Measurements from ENCODE around the gene MT1H.
A peak's percentile ranks its signal among the peaks of the same experiment; 100 is the strongest.
"Not testable (repeated sequence)": the region's sequence is repeated elsewhere in the genome, so short reads cannot be mapped to it uniquely, and the experiment has no call there.

The MT1H gene

DNA sequence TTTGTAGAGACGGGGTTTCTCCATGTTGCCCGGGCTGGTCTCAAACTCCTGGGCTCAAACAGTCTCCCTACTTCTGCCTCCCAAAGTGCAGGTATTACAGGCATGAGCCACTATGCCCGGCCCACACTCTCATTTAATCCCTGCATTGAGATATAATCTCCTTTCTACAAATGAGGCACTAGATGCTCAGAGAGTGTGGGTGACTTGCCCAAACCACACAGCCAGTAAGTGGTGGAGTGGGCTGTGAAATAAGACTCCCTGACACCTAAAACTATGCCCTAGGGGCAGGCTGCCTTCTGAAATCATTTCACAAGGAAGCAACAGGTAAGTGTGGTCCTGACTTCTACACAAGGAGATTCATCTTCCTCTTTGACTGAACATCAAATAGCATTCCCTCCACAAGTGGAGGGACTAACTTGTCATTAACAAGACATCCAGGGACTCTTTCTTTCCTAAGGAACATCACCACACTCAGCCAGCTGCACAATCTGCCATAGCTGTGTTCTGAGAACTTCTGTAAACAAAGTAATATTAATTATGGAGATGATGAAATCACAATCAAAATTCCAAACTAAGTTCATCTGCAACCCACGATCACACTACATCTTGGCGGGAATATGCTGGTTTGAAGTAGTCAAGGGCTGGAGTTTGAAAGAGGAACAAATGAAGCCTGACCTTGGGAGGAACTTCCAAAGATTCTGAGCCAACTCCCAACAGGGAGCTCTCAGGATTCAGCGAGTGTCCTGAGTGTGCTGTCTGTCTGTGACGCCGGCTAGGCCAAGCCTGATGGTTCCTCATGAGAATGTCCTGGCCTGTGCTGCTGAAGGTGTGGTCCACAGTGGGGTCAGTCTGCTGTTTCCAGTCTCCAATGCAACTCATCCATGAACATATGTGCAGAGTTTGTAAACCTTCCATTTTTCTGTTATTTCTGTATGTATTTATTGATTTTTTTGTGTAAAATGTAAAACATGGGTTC, 4.0 kb upstream of the MT1H start:
- DNase-seq, result not testable (repeated sequence)

DNA sequence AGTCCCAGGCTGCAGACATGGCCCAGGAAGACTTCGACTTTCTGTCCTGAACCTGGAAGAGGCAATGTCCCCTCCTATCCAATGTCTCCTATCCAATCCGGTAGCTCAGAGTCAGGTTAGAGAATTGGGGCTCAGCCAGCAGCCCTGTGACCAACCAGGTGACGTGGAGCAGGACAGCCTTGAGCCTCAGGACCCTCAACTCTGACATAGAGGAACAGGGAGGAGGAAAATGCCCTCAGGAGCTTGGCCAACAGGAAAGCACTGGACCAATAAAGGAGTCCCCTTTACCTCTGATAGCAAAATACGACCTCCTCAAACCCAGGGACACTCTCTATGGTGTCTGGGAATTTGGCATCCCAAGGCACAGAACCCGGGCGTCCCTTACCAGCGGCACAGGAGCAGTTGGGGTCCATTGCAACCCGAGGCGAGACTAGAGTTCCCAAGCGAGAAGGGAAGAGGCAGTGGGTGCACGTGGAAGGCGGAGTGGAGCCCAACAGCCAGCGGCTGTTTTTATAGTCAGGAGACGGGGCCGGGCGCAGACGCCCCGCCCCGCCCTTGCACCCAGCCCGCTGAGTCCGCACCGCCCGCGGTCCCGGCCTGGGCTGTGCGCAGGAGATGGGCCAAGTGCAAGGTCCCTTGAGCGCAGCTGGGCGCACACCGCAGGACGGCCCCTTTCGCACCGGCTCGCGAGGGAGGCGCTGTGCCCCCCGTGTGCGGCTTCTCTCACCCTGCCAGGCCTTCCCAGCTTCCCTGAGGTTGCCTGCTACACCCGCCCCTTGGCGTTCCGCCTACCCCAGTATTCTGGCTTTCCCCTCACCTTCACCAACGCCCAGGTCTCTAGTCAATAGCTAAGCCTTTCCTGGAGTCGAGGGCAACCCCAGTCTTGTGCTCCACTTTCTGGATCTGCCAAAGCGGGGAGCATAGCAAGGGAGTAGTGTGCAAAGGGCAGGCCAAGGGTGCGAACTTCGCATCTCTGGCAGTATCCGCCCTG, 1.7 kb upstream of the MT1H start, which contains the start of gene MT1G:
TSS of gene MT1G (minus strand) at position 485 of the 991 bp plus-strand sequence. CDS start at position 413, 72 bp downstream.
- no peak for DNase-seq

DNA sequence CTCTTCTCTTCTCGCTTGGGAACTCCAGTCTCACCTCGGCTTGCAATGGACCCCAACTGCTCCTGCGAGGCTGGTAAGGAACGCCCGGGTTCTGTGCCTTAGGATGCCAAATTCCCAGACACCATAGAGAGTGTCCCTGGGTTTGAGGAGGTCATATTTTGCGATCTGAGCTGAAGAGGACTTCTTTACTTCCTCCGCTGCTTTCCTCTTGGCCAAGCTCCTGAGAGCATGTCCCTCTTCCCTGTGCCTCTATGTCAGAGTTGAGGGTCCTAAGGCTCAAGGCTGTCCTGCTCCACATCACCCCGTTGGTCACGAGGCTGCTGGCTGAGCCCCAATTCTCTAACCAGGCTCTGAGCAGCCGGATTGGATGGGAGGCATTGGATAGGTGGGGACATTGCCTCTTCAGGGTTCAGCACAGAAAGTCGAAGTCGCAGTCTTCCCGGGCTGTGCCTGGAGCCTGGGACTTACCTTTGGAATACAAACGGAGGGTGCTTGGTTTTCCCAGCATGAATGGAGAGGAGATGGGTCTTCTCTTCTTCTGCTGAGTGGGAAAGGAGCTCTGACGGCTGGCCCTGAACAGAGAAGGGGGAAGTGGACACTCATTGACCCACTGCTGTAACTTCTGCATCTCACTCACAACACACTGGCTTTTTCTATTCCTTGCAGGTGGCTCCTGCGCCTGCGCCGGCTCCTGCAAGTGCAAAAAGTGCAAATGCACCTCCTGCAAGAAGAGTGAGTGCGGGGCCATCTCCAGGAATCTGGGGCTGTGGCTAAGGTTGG, 416 bp downstream of the MT1H start:
- no peak for DNase-seq

DNA sequence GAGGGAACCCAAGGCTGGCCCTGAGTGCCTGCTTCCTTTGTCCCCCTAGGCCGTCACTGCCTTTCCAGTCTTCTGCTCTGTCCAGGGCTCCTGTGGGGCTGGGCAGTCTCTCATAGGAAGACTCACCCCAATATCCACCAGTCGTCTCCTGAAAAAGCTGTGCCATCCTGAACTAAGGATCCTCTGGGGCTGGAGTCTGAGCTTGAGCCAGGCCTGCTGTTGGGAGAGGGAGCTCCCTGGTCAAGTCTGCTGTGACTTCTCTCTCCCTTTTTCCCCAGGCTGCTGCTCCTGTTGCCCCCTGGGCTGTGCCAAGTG, 963 bp downstream of the MT1H start:
- no peak for DNase-seq

DNA sequence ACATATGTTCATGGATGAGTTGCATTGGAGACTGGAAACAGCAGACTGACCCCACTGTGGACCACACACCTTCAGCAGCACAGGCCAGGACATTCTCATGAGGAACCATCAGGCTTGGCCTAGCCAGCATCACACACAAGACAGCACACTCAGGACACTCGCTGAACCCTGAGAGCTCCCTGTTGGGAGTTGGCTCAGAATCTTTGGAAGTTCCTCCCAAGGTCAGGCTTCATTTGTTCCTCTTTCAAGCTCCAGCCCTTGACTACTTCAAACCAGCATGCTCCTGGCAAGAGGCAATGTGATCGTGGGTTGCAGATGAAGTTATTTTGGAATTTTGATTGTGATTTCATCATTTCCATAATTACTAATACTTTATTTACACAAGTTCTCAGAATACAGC, 2.1 kb downstream of the MT1H start:
- DNase-seq, result not testable (repeated sequence)

DNA sequence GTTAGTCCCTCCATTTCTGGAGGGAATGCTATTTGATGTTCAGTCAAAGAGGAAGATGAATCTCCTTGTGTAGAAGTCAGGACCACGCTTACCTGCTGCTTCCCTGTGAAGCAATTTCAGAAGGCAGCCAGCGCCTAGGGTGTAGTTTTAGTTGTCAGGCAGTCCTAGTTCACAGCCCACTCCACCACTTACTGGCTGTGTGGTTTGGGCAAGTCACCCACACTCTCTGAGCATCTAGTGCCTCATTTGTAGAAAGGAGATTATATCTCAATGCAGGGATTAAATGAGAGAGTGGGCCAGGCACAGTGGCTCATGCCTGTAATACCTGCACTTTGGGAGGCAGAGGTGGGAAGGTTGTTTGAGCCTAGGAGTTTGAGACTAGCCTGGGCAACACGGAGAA, 2.6 kb downstream of the MT1H start:
- DNase-seq, result not testable (repeated sequence)

DNA sequence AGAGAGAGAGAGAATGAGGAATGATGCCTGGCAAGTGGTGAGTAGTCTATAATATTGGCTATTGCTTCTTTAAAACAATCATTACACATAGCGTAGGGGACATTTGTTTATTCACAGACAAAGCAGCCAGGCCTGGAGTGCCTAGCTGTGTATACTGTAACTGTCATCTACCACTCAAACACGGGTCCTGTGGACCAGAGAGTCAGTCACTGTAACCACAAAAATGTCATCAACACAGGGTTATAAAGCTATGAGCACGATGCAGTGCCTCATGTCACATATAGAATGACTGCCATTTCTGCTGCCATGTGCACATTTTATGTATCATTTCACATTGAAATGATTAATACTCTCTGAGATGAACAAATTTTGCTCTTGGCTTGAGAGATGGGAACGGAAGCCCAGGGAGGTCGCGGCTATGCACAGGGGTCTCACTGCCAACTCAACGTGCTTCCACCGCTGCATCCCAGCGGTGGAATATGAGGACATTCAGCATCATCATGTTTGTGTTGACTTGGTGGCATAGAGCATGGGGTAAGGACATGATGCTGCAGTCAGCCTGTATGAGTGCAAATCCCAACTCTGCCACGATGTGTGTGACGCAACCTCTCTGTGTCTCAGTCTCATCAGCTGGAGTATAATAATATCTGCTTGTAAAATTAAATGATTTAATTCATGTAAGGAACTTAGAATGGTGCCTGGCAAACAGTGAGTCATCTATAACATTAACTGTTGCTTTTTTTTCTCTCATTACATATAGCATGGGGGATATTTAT, 3.3 kb downstream of the MT1H start:
- DNase-seq, result no peak

DNA sequence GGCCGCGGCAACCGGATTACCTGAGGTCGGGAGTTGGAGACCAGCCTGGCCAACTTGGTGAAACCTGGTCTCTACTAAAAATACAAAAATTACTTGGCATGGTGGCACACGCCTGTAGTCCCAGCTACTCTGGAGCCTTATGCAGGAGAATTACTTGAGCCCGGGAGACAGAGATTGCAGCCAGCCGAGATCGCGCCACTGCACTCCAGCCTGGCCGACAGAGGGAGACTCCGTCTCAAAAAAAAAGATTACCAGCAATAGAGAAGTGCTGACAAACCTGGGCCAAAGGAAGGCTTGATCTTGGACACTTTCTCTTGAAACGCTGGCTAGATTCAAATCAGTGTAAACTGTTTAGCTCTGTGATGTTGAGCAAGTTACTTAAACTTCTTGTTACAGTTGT, 4.3 kb downstream of the MT1H start:
- DNase-seq, result no peak

DNA sequence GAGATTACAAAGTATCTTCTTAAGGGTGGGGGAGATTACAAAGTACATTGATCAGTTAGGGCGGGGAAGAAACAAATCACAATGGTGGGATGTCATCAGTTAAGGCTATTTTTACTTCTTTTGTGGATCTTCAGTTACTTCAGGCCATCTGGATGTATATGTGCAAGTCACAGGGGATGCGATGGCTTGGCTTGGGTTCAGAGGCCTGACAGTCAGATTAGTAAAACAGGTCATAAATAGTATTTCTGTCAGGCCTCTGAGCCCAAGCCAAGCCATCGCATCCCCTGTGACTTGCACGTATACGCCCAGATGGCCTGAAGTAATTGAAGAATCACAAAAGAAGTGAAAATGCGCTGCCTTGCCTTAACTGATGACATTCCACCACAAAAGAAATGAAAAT, 5.0 kb downstream of the MT1H start:
- DNase-seq, result not testable (repeated sequence)

DNA sequence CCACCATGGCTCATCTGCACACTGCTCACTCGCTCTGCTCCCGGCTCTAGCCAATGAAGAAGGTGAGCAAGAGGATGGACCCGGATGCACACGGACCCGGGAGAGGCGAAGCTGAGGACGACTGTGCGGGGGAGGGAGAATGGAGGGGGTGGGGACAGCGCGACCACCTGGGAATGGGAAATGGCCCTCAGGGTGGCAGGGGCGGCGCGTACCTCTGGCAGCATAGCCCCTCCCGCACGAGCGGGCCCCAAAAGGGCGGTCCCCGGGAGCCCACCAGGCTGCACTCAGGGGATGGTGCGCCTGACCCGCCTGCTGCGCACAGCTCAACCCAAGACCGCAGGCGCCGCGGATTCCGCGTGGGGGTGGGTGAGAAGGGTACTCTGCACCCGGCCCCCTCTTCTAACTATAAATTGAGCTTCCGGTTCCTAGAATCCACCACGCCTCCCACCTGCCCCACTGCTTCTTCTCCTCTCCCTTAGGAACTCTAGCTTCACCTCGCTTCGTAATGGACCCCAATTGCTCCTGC, 6.1 kb downstream of the MT1H start:
- no peak for DNase-seq

DNA sequence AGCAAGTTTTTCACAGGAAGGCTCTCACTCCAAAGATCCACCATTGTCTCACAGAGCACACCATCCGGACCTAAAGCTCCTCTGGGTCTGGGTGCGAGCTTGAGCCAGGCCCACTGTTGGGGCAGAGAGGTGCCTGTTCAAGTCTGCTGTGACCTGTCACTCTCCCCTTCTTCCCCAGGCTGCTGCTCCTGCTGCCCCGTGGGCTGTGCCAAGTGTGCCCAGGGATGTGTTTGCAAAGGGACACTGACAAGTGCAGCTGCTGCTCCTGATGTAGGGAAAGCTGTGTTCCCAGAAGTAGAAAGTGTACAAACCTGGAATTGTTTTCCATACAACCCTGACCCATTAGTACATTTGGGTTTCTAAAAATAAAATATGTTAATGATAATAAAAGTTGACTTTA, 7.9 kb downstream of the MT1H start:
- DNase-seq, result no peak

DNA sequence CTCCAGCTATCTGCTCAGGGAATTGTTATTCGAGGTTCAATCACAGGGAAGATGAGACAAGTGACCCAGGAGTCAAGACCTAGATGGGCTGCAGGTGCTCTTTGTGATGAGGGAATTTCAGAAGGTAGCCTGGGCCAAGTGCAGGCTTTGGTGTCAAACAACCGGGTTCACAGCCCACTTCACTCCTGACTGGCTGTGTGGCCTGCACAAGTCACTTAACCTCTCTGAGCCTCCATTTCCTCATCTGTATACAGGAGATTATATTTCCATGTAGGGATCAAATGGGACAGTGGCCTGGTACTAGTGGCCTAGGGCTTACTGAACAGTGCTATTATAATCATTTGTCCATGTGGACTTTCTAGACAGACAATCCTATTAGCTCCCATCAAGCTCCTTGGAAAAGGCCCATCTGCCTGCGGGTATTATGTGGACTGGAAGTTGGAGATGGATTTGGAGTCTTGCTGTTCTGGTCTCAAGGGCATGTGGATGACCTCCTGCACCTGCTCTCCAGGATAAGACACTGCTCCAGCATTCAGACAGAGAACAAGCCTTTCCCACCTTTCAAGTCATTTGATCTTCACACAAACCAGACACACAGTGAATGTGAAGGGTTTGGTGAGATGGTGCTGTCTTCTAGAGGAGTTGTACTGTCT, 9.6 kb downstream of the MT1H start:
- DNase-seq, result no peak

DNA sequence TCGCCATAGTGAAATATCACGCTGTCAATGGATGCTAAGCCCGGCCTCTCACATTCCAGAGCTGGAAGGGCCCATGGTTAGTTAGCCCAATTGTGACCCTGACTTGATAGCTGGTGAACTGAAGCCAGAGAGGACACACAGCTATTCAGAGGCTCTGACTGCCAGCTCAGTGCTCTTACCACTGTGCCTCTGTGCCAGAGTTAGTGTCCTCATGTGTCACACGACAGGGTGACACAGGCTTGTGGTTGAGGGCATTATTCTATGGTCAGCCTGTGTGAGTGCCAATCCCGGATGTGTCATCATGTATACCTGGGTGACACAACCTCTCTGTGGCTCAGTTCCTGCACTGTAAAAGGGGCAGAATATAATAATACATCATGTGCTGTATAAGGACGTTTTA, 10.2 kb downstream of the MT1H start:
- DNase-seq, result no peak

DNA sequence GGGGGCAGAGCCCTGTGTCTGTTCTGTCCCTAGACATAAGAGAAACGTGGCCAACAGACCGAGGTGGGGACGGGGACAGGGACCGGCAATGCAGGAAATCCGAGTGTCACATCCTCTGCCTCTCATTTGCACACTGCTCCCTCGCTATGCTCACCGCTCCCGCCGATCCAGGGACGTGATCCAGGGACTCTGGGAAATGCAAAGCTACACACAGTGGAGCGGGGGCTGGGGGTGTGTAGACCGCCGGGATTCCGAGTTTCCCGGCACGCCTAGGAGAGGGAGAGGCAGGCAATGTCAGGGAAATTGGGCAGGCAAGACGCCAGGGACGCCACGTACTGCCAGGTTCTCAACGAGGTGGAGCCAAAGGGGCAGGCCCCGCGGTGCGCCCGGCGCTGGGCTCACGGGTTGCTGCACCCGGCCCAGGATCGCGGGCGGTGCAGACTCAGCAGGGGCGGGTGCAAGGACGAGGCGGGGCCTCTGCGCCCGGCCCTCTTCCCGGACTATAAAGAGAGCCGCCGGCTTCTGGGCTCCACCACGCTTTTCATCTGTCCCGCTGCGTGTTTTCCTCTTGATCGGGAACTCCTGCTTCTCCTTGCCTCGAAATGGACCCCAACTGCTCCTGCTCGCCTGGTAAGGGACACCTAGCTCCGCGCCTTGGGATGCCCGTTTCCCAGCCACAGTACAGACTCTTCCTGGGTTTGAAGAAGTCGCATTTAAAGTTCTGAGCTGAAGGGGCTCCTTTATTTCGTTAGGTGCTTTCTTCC, 12.5 kb downstream of the MT1H start, which contains the start of gene MT1X:
TSS of gene MT1X (plus strand) at position 532 of the 764 bp plus-strand sequence. CDS start at position 603, 71 bp downstream.
- DNase-seq, result peak; percentile 88

DNA sequence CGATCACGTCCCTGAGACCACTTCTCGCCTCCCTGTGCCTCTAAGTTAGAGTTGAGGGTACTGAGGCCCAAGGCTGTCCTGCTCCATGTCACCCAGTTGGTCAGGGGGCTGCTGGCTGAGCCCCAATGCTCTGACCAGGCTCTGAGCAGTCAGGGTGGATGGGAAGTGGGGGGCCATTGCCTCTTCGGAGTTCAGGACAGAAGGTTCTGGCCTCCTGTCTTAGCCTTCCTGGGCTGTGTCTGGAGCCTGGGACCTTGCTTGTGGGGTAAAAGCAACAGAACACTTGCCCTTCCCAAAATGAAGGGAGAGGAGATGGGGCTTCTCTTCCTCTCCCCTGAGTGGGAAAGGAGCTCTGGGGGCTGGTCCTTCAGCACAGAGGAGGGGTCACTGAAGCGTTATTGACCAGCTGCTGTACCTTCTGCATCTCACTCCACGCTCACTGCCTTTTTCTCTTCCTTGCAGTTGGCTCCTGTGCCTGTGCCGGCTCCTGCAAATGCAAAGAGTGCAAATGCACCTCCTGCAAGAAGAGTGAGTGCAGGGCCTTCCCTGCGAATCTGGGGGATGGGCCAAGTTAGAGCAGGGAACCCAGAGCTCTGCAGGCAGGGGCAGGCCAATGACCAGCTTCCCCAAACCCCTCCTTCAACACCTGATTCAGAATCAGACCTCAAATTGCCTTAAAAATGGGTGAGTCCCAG, 13.2 kb downstream of the MT1H start:
- no peak for DNase-seq

DNA sequence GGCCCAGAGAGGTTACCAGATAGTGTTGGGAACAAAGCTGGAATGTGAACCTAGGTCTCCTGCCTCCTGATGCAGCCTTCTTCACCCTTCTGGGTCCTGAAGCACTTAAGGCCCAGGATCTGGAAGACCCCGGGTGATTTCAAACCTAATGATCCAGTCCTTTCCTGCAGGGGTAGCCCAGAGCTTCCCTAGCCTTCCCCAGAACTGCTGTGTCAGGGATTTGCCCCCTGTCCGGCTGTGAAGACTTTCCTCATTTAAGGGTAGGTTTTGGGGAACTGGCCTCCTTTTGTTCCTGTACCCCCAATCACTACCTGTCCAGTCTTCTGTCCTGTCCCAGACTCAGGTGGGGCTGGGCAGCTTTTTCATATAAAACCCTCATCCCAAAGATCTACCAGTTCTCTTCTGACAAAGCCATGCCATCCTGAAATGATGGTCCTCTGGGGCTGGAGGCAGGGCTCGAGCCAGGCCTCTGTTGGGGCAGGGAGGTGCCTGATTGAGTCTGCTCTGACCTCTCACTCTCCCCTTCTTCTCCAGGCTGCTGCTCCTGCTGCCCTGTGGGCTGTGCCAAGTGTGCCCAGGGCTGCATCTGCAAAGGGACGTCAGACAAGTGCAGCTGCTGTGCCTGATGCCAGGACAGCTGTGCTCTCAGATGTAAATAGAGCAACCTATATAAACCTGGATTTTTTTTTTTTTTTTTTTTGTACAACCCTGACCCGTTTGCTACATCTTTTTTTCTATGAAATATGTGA, 14.0 kb downstream of the MT1H start:
- no peak for DNase-seq

DNA sequence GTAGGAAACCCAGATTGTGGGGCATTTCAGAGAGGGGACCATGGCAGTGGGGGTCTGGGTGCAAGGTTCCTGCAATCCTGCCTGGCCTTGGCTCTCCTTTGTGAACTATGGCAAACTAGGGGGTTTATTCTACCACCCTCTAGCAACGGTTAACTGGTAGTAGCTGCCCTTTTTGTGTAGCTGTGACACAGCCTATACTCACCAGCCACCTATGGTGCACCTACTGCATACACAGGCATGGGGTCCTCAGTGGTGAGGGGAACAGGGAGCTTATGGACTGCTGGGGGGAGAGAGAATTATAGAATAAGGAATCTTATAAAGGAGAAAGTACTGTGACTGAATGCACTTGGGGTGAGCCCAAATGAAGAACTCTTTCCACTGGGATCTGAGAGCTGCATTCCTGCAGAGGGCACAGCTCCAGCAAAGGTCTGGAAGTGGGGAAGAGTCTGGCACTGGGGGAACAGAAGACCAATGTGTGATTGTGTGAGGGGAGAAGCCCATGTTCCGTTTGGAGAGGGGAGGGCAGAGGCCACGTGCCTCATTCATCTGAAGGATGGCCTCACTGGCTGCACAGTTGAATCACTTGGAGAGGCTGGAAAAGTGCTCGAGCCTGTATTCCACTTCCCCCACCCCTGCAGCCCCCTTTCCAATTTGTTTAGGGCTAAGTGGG, 14.8 kb downstream of the MT1H start:
- no peak for DNase-seq

DNA sequence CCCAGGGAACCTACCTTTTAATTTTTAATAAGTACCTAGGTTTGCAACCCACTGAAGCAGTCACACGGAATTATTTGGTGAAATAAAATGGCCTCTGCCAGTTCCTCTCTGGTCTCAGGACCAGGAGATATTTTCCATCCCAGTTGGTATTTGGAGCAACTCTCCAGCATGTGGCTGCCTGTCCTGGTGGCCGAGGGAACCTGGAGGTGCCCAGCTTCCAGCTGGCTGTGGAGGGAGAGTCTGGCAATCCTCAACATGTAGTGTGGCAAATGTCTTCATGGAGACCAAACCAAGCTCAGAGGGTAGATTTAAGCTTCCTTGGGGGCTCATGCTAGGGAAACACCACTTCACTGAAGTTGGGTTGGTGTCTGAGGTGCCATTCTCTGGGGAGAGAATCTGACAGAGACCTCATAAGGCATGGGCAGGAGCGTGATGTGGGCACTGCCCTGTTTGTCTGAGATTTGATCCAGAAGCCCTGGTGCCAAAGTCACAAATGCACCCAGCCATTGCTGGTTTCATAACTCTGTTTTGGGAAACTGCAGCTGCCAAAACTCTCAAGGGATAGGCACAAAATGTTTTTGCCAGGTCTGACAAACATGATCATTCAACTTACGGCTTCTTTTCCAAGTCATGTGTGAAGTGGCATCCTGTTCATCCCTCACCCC, 15.4 kb downstream of the MT1H start:
- no peak for DNase-seq
